Epithelial cell of alveolus of lung (primary cell): ENCODE data around the gene POLK. TPM values are rescaled to one million over a fixed set of nuclear protein-coding genes. Genes with fewer than 3 reads are reported as not detected.

ENCODE experiments used
- total RNA-seq: library from RNA; depleted of rRNA; stranded (reverse); fragments of >200 nt; gene quantifications from 2 replicates; pipeline ENCODE4 v1.2.1, GENCODE V29; 2015

Gene POLK
- total RNA-seq = 14.6 and 32.3 TPM in 2 replicates

GRCh38 chr5:75511435-75512382 lies at the start of gene POLK, which contains the start of gene CERT1:
Gene POLK, plus strand, starts transcription at chr5:75511891.
Gene CERT1, minus strand, starts transcription at chr5:75511629. Its CDS starts 422 bp downstream, at chr5:75511207.

GRCh38 chr5:75611311-75612225 lies 99.9 kb downstream of the POLK start, which contains the start of gene ANKDD1B:
Gene ANKDD1B, plus strand, starts transcription at chr5:75611453. Its CDS starts 182 bp downstream, at chr5:75611635.

Other genes starting within 250 kb of the POLK start
- 18.4 and 70.6 TPM in 2 replicates for gene HMGCR, start 174.7 kb upstream of the POLK start, total RNA-seq
- gene CERT1, start 262 bp upstream of the POLK start, total RNA-seq = 8.7 and 33.9 TPM in 2 replicates
- gene ANKDD1B, start 99.6 kb downstream of the POLK start, total RNA-seq = not detected in 2 replicates
- gene POC5, start 205.5 kb downstream of the POLK start, total RNA-seq = 12.0 and 17.9 TPM in 2 replicates